ENCODE data around the gene FXR1.

FXR1 gene

DNA sequence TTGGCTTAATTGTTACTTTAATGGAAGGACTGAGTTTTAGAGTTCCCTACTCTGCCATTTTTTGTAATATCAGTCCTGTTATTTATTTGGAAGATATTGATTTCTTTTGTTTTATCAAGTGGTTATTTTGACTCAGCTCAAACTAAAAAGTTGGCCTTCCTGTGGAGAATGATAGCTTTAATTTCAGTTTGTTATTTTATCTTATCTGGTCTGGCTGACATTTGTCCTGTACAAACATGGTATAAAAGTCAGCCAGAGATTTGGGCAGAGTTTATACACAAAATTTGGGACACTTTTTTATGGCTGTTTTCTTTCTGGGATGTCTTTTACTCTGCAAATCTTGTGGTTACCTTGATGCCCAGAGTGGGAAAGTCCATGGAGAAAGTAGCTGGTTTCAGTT, 118.5 kb downstream of the FXR1 start:
- H3K79me2 ChIP-seq: no peaks in the 10 kb centered on the region
- TF ChIP-seq, protein P1, sequence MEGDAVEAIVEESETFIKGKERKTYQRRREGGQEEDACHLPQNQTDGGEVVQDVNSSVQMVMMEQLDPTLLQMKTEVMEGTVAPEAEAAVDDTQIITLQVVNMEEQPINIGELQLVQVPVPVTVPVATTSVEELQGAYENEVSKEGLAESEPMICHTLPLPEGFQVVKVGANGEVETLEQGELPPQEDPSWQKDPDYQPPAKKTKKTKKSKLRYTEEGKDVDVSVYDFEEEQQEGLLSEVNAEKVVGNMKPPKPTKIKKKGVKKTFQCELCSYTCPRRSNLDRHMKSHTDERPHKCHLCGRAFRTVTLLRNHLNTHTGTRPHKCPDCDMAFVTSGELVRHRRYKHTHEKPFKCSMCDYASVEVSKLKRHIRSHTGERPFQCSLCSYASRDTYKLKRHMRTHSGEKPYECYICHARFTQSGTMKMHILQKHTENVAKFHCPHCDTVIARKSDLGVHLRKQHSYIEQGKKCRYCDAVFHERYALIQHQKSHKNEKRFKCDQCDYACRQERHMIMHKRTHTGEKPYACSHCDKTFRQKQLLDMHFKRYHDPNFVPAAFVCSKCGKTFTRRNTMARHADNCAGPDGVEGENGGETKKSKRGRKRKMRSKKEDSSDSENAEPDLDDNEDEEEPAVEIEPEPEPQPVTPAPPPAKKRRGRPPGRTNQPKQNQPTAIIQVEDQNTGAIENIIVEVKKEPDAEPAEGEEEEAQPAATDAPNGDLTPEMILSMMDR (IDR thresholded peaks at IDR 0.05): no peak
- no peak overlapping the region for H3K9ac ChIP-seq
- H3K4me2 ChIP-seq (ENCODE audit: low read length): no peak overlapping the region
- no peaks in the 10 kb centered on the region for H3K4me1 ChIP-seq
- H2AFZ ChIP-seq: no peak overlapping the region
- no peaks in the 10 kb centered on the region for H3K36me3 ChIP-seq (ENCODE audit: control insufficient read depth, insufficient read depth, low read length)
- H3K4me3 ChIP-seq (ENCODE audit: low read depth, low read length): no peak overlapping the region
- no peaks in the 10 kb centered on the region for H3K27me3 ChIP-seq (ENCODE audit: control insufficient read depth, insufficient read depth, low read length)
- no peaks in the 10 kb centered on the region for H3K9me3 ChIP-seq (ENCODE audit: control insufficient read depth, low read length)
- no peak overlapping the region for H3K27ac ChIP-seq
